G401 (cell line): ENCODE measurements around the gene DENND5B. TPM values are rescaled to one million over a fixed set of nuclear protein-coding genes. Genes with fewer than 3 reads are reported as not detected.
"Not testable (repeated sequence)": the region's sequence is repeated elsewhere in the genome, so short reads cannot be mapped to it uniquely, and the experiment has no call there.

Experiments used
- DNase-seq: peaks from one replicate; pipeline ENCODE4 v3.0.0-alpha.2; 2015; ENCODE audit warnings: low spot score
- in situ Hi-C: cut with HindIII; loops from 2 replicates; pipeline ENCODE4 v1.10.0; 2016; ENCODE audit warnings: low sequenced_read_pairs, mixed read lengths
- total RNA-seq: library from RNA; depleted of rRNA; stranded (reverse); fragments of >200 nt; shearing (Covaris generic); gene quantifications from 2 replicates; pipeline ENCODE4 v1.2.3, GENCODE V29; 2014

DENND5B gene
- total RNA-seq, 1 experiment from 2014 or later = 6.1 TPM

GRCh38 chr12:31485571-31485970 is 105.4 kb downstream of the DENND5B start:
- in situ Hi-C loops = no loop called here
- DNase-seq = no peak

GRCh38 chr12:31482816-31483215 is 108.1 kb downstream of the DENND5B start:
- in situ Hi-C loops = no loop called here
- no peak for DNase-seq

- in situ Hi-C loops = no loop called here
- DNase-seq = no peak
These were observed 109.5 kb downstream of the DENND5B start for GRCh38 chr12:31481415-31481814.

GRCh38 chr12:31479516-31480210 is 111.3 kb downstream of the DENND5B start:
- DNase-seq = no peak
- in situ Hi-C loops = no loop called here

- in situ Hi-C loops = no loop called here
- DNase-seq = no peak
These were observed 112.0 kb downstream of the DENND5B start for GRCh38 chr12:31478898-31479297.

GRCh38 chr12:31478425-31478824 is 112.5 kb downstream of the DENND5B start:
- no peak for DNase-seq
- in situ Hi-C loops = no loop called here

- DNase-seq = no peak
- in situ Hi-C loops = no loop called here
These were observed 113.2 kb downstream of the DENND5B start for GRCh38 chr12:31477687-31478086.

- in situ Hi-C loops = no loop called here
- no peak for DNase-seq
These were observed 114.5 kb downstream of the DENND5B start for GRCh38 chr12:31476437-31476836.

GRCh38 chr12:31475610-31476009 is 115.3 kb downstream of the DENND5B start:
- DNase-seq, in situ Hi-C loops: not testable (repeated sequence)

GRCh38 chr12:31474751-31475150 is 116.2 kb downstream of the DENND5B start:
- DNase-seq = no peak
- in situ Hi-C loops = no loop called here

GRCh38 chr12:31471823-31472222 is 119.1 kb downstream of the DENND5B start:
- in situ Hi-C loops = no loop called here
- no peak for DNase-seq

GRCh38 chr12:31471051-31471450 is 119.9 kb downstream of the DENND5B start:
- DNase-seq = no peak
- in situ Hi-C loops = no loop called here

- DNase-seq = no peak
- in situ Hi-C loops = no loop called here
These were observed 120.5 kb downstream of the DENND5B start for GRCh38 chr12:31470459-31470858.

- in situ Hi-C loops = no loop called here
- no peak for DNase-seq
These were observed 124.2 kb downstream of the DENND5B start for GRCh38 chr12:31466768-31467167.

- in situ Hi-C loops = no loop called here
- DNase-seq = no peak
These were observed 125.9 kb downstream of the DENND5B start for GRCh38 chr12:31465002-31465401.

- in situ Hi-C loops = no loop called here
- DNase-seq = no peak
These were observed 130.9 kb downstream of the DENND5B start for GRCh38 chr12:31460024-31460423.

GRCh38 chr12:31456562-31456961 is 134.4 kb downstream of the DENND5B start:
- in situ Hi-C loops = no loop called here
- no peak for DNase-seq

- in situ Hi-C loops = no loop called here
- DNase-seq = no peak
These were observed 146.2 kb downstream of the DENND5B start for GRCh38 chr12:31444736-31445135.

GRCh38 chr12:31440586-31440985 is 150.3 kb downstream of the DENND5B start:
- in situ Hi-C loops = no loop called here
- no peak for DNase-seq

GRCh38 chr12:31440134-31440533 is 150.8 kb downstream of the DENND5B start:
- DNase-seq = no peak
- in situ Hi-C loops = no loop called here

- in situ Hi-C loops = no loop called here
- no peak for DNase-seq
These were observed 159.2 kb downstream of the DENND5B start for GRCh38 chr12:31431721-31432240.
